ENCODE measurements around the gene PICK1. TPM values are rescaled to one million over a fixed set of nuclear protein-coding genes. Genes with fewer than 3 reads are reported as not detected.
"Not testable (repeated sequence)": the region's sequence is repeated elsewhere in the genome, so short reads cannot be mapped to it uniquely, and the experiment has no call there.

The PICK1 gene
- total RNA-seq, 1 experiment from 2014 or later: 21.3 TPM

- TF ChIP-seq REST (IDR thresholded peaks at IDR 0.05; ENCODE audit: insufficient read depth in 1 of 2, low read depth in 2 of 2, low read length in 1 of 2) (no peak), TCF7L2 (IDR thresholded peaks at IDR 0.05; ENCODE audit: low read depth, low read length) (no peak), SIN3A (IDR thresholded peaks at IDR 0.05; ENCODE audit: borderline replicate concordance, insufficient read depth, low read depth, low read length) (no peak), CTCF (IDR thresholded peaks at IDR 0.05) (no peak), POLR2AphosphoS5 (IDR thresholded peaks at IDR 0.05; ENCODE audit: low read depth, low read length) (no peak)
- Histone ChIP-seq H3K4me1 (ENCODE audit: control insufficient read depth, insufficient read depth, low read length) (no peaks in the 10 kb centered on the region), H3K9me3 (ENCODE audit: control insufficient read depth, insufficient read depth, low read depth, low read length) (no peaks in the 10 kb centered on the region), H3K36me3 (ENCODE audit: control insufficient read depth, insufficient read depth, low read length) (no peaks in the 10 kb centered on the region), H3K27me3 (ENCODE audit: control insufficient read depth, insufficient read depth, low read length) (no peaks in the 10 kb centered on the region), H3K4me3 (ENCODE audit: low read depth in 2 of 2, low read length in 2 of 2) (no peak overlapping the region), H3K27ac (ENCODE audit: low read length) (no peak overlapping the region)
- CTCF ChIA-PET: no interaction called here
- intact Hi-C loops (cut with micrococcal nuclease; ENCODE audit: unreplicated experiment): no loop called here
- POLR2A ChIA-PET: no interaction called here
- DNase-seq (ENCODE audit: low read depth, low spot score) (no peak), ATAC-seq (no peak)
- in situ Hi-C loops (cut with HindIII; ENCODE audit: low pct_unique_long_range_greater_than_20kb, low sequenced_read_pairs): no loop called here
- no TSS peak for BruUV-seq (replicated peaks)
Observed at GRCh38 chr22:38078046-38078840, 21.0 kb downstream of the PICK1 start.

GRCh38 chr22:38079208-38079607 lies 22.0 kb downstream of the PICK1 start:
- H3K27me3 ChIP-seq (ENCODE audit: control insufficient read depth, insufficient read depth, low read length); intact Hi-C loops (cut with micrococcal nuclease; ENCODE audit: unreplicated experiment); H3K36me3 ChIP-seq (ENCODE audit: control insufficient read depth, insufficient read depth, low read length); H3K4me3 ChIP-seq (ENCODE audit: low read depth in 2 of 2, low read length in 2 of 2); BruUV-seq (replicated peaks); in situ Hi-C loops (cut with HindIII; ENCODE audit: low pct_unique_long_range_greater_than_20kb, low sequenced_read_pairs); ATAC-seq; CTCF ChIA-PET; DNase-seq (ENCODE audit: low read depth, low spot score); H3K27ac ChIP-seq (ENCODE audit: low read length); H3K4me1 ChIP-seq (ENCODE audit: control insufficient read depth, insufficient read depth, low read length); H3K9me3 ChIP-seq (ENCODE audit: control insufficient read depth, insufficient read depth, low read depth, low read length): not testable (repeated sequence)
- POLR2A ChIA-PET: interaction anchor here (0.6 kb wide), 1 partner anchor 18 kb away, joined by 3 read pairs; no protein-coding TSS in a partner anchor

GRCh38 chr22:38079804-38080203 lies 22.6 kb downstream of the PICK1 start:
- Histone ChIP-seq H3K4me1 (ENCODE audit: control insufficient read depth, insufficient read depth, low read length) (no peaks in the 10 kb centered on the region; the same call in 1 of the 2 replicates), H3K9me3 (ENCODE audit: control insufficient read depth, insufficient read depth, low read depth, low read length) (no peaks in the 10 kb centered on the region), H3K27ac (ENCODE audit: low read length) (no peak overlapping the region), H3K27me3 (ENCODE audit: control insufficient read depth, insufficient read depth, low read length) (no peaks in the 10 kb centered on the region), H3K4me3 (ENCODE audit: low read depth in 2 of 2, low read length in 2 of 2) (no peak overlapping the region), H3K36me3 (ENCODE audit: control insufficient read depth, insufficient read depth, low read length) (no peaks in the 10 kb centered on the region)
- in situ Hi-C loops (cut with HindIII; ENCODE audit: low pct_unique_long_range_greater_than_20kb, low sequenced_read_pairs) (no loop called here), intact Hi-C loops (cut with micrococcal nuclease; ENCODE audit: unreplicated experiment) (no loop called here)
- no peak for ATAC-seq
- BruUV-seq (replicated peaks): no TSS peak
- no peak for DNase-seq (ENCODE audit: low read depth, low spot score)
- ChIA-PET CTCF (no interaction called here), POLR2A (no interaction called here)
- TF ChIP-seq CTCF (IDR thresholded peaks at IDR 0.05) (no peak), REST (IDR thresholded peaks at IDR 0.05; ENCODE audit: insufficient read depth in 1 of 2, low read depth in 2 of 2, low read length in 1 of 2) (no peak), TCF7L2 (IDR thresholded peaks at IDR 0.05; ENCODE audit: low read depth, low read length) (no peak), POLR2AphosphoS5 (IDR thresholded peaks at IDR 0.05; ENCODE audit: low read depth, low read length) (no peak), SIN3A (IDR thresholded peaks at IDR 0.05; ENCODE audit: borderline replicate concordance, insufficient read depth, low read depth, low read length) (no peak)
